HPDE6-E6E7 (cell line): ENCODE data around the gene CCNYL1.
"Not testable (repeated sequence)": the region's sequence is repeated elsewhere in the genome, so short reads cannot be mapped to it uniquely, and the experiment has no call there.

ENCODE experiments used
- DNase-seq: peaks from one replicate; pipeline ENCODE4 v3.0.0; 2011; ENCODE audit warnings: missing footprints; ENCODE audit errors: extremely low spot score

Gene CCNYL1

GRCh38 chr2:207697411-207697810, 14.0 kb upstream of the CCNYL1 start:
- DNase-seq = no peak

- no peak for DNase-seq
Measured at GRCh38 chr2:207698301-207698700, 13.1 kb upstream of the CCNYL1 start.

- no peak for DNase-seq
Measured at GRCh38 chr2:207704078-207704477, 7.4 kb upstream of the CCNYL1 start.

- DNase-seq = no peak
Measured at GRCh38 chr2:207704671-207705070, 6.8 kb upstream of the CCNYL1 start.

- DNase-seq = no peak
Measured at GRCh38 chr2:207706936-207707860, 4.2 kb upstream of the CCNYL1 start.

GRCh38 chr2:207711750-207712530, 500 bp downstream of the CCNYL1 start:
- peak; percentile 35 for DNase-seq

- no peak for DNase-seq
Measured at GRCh38 chr2:207716056-207716455, 4.6 kb downstream of the CCNYL1 start.

- no peak for DNase-seq
Measured at GRCh38 chr2:207718521-207718920, 7.1 kb downstream of the CCNYL1 start.

GRCh38 chr2:207719008-207719407, 7.6 kb downstream of the CCNYL1 start:
- DNase-seq = no peak

GRCh38 chr2:207719655-207720054, 8.2 kb downstream of the CCNYL1 start:
- not testable (repeated sequence) for DNase-seq

GRCh38 chr2:207720517-207721187, 9.2 kb downstream of the CCNYL1 start:
- no peak for DNase-seq

GRCh38 chr2:207722773-207723424, 11.5 kb downstream of the CCNYL1 start:
- DNase-seq = no peak

GRCh38 chr2:207723425-207723787, 12.0 kb downstream of the CCNYL1 start:
- DNase-seq = not testable (repeated sequence)

- DNase-seq = no peak
Measured at GRCh38 chr2:207724113-207724512, 12.7 kb downstream of the CCNYL1 start.

GRCh38 chr2:207725873-207726578, 14.6 kb downstream of the CCNYL1 start:
- no peak for DNase-seq

- no peak for DNase-seq
Measured at GRCh38 chr2:207727261-207727660, 15.8 kb downstream of the CCNYL1 start.

- DNase-seq = no peak
Measured at GRCh38 chr2:207729465-207729998, 18.1 kb downstream of the CCNYL1 start.

GRCh38 chr2:207731138-207731537, 19.7 kb downstream of the CCNYL1 start:
- no peak for DNase-seq

GRCh38 chr2:207733597-207734240, 22.3 kb downstream of the CCNYL1 start:
- no peak for DNase-seq

GRCh38 chr2:207734264-207734635, 22.8 kb downstream of the CCNYL1 start:
- DNase-seq = no peak
